ENCODE measurements around the gene TBK1.

GRCh38 chr12:64470495-64470894 is 18.6 kb downstream of the TBK1 start:
- TF ChIP-seq CTCF (IDR thresholded peaks at IDR 0.05 in 8 of 11, conservative IDR thresholded peaks at IDR 0.05 in 3 of 11), result no peak
- TF ChIP-seq POLR2AphosphoS5 (IDR thresholded peaks at IDR 0.05), result no peak
- TF ChIP-seq POLR2A (IDR thresholded peaks at IDR 0.05), result no peak

Data from spleen (tissue), 7 donors.